Peyer's patch (tissue), 4 donors: ENCODE data around the gene DNAH14.

Experiments
- CTCF ChIP-seq, 6 experiments: fragments of 450-650 bp in 4 of 6; fragments of 200-600 bp in 2 of 6; sonication (generic) in 1 of 6; IDR thresholded peaks; one replicate each; pipeline ENCODE4 v1.5.1; 2017 to 2019; ENCODE audit warnings: antibody characterized with exemption in 6 of 6, mild to moderate bottlenecking in 3 of 6, moderate library complexity in 1 of 6
- POLR2A ChIP-seq, 2 donors: fragments of 450-650 bp; IDR thresholded peaks; one replicate each; pipeline ENCODE4 v1.5.1; 2017; ENCODE audit warnings: antibody characterized with exemption in 2 of 2, mild to moderate bottlenecking in 2 of 2, moderate library complexity in 2 of 2

- no peak for TF ChIP-seq CTCF (IDR thresholded peaks at IDR 0.05)
- no peak for TF ChIP-seq POLR2A (IDR thresholded peaks at IDR 0.05)
Observed at GRCh38 chr1:225300381-225300780, 370.9 kb downstream of the DNAH14 start.
